ENCODE measurements around the gene GANC. TPM values are rescaled to one million over a fixed set of nuclear protein-coding genes. Genes with fewer than 3 reads are reported as not detected.
A peak's percentile ranks its signal among the peaks of the same experiment; 100 is the strongest.
"Not testable (repeated sequence)": the region's sequence is repeated elsewhere in the genome, so short reads cannot be mapped to it uniquely, and the experiment has no call there.

The GANC gene
- total RNA-seq, 2 experiments from 2014 or later: 28.3 to 32.1 TPM

- POLR2A ChIA-PET: interaction anchor here (0.6 kb wide), 1 partner anchor 216 kb away, joined by 3 read pairs; no protein-coding TSS in a partner anchor
- H3K4me1 Mint-ChIP-seq: no peaks in the 10 kb centered on the region
- peaks cover 24% of the 10 kb centered on the region for H3K36me3 Mint-ChIP-seq (ENCODE audit: low read depth)
- no peak overlapping the region for H3K27ac Mint-ChIP-seq
- CTCF ChIA-PET: interaction anchor here (0.8 to 1.3 kb wide), 2 partner anchors 7 to 42 kb away, joined by 3 read pairs; no protein-coding TSS in a partner anchor
- no peaks in the 10 kb centered on the region for H3K27me3 Mint-ChIP-seq
- no peak for DNase-seq
- H3K9me3 Mint-ChIP-seq: peaks cover 17% of the 10 kb centered on the region
- H3K4me3 Mint-ChIP-seq: no peak overlapping the region
Observed at GRCh38 chr15:42332331-42332730, 59.3 kb downstream of the GANC start.

GRCh38 chr15:42335074-42335473, 62.1 kb downstream of the GANC start:
- no peak for DNase-seq
- POLR2A ChIA-PET: no interaction called here
- no peaks in the 10 kb centered on the region for H3K4me1 Mint-ChIP-seq
- no peak overlapping the region for H3K4me3 Mint-ChIP-seq
- peaks cover 17% of the 10 kb centered on the region for H3K9me3 Mint-ChIP-seq
- peaks cover 22% of the 10 kb centered on the region for H3K36me3 Mint-ChIP-seq (ENCODE audit: low read depth)
- no peak overlapping the region for H3K27ac Mint-ChIP-seq
- H3K27me3 Mint-ChIP-seq: no peaks in the 10 kb centered on the region
- CTCF ChIA-PET: interaction anchor here (1.0 kb wide), 1 partner anchor 9 kb away, joined by 3 read pairs; no protein-coding TSS in a partner anchor

DNA sequence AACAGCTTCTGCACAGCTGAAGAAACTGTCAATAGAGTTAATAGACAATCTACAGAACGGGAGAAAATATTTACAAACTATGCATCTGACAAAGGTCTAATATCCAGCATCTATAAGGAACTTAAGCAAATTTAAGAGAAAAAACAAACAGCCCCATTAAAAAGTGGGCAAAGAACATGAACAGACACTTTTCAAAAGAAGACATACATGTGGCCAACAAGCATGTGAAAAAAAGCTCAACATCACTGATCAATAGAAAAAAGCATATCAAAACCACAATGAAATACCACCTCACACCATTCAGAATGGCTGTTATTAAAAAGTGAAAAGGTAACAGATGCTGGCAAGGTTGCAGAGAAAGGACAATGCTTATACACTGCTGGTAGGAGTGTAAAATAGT, 63.6 kb downstream of the GANC start:
- CTCF ChIA-PET: not testable (repeated sequence)

GRCh38 chr15:42337104-42337503, 64.1 kb downstream of the GANC start:
- H3K27me3 Mint-ChIP-seq, H3K4me3 Mint-ChIP-seq, CTCF ChIA-PET, POLR2A ChIA-PET, H3K4me1 Mint-ChIP-seq, H3K27ac Mint-ChIP-seq, DNase-seq: not testable (repeated sequence)
- Mint-ChIP-seq H3K36me3 (ENCODE audit: low read depth) (peaks cover 18% of the 10 kb centered on the region), H3K9me3 (peaks cover 17% of the 10 kb centered on the region)

More for the DNA sequence above, 63.6 kb downstream of the GANC start:
- H3K27ac Mint-ChIP-seq, POLR2A ChIA-PET, DNase-seq, H3K4me3 Mint-ChIP-seq, H3K27me3 Mint-ChIP-seq, H3K4me1 Mint-ChIP-seq: not testable (repeated sequence)
- peaks cover 18% of the 10 kb centered on the region for H3K36me3 Mint-ChIP-seq (ENCODE audit: low read depth)
- peaks cover 17% of the 10 kb centered on the region for H3K9me3 Mint-ChIP-seq

- POLR2A ChIA-PET: no interaction called here
- Mint-ChIP-seq H3K27ac (no peak overlapping the region), H3K27me3 (no peaks in the 10 kb centered on the region), H3K36me3 (ENCODE audit: low read depth) (peaks cover 15% of the 10 kb centered on the region), H3K9me3 (peaks cover 17% of the 10 kb centered on the region), H3K4me1 (no peaks in the 10 kb centered on the region), H3K4me3 (no peak overlapping the region)
- CTCF ChIA-PET: no interaction called here
- no peak for DNase-seq
Observed at GRCh38 chr15:42338500-42338899, 65.5 kb downstream of the GANC start.

DNA sequence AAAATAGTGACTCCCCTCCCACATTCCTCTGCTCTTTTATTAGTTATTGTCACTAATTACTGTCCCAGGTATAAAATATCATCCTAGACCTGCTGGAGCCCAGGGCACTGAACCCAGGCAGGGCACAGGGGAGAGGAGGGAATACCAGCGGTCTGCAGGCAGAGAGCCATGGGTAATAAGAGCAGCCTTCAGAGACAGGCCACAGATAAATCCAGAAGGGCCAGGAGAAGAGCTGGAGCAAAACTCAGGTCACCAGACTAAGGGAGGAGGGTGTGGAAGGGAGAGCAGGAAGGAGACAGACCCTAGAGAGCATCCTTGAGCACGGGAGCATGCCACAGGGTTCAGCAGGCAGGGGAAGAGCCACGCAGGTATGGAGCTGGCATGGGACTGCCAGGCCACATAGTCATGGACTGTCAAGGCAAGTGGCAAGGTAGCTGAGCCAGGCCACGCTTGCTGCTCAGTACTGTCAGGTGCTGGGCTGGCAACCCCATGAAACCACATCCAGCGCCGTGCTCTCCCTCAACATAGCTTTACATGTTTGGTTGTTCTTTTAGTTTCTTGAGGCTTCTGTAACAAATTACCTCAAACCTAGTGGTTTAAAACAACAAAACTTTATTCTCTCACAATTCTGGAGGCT, 70.7 kb downstream of the GANC start:
- H3K36me3 Mint-ChIP-seq (ENCODE audit: low read depth): peaks cover 20% of the 10 kb centered on the region
- H3K4me3 Mint-ChIP-seq: no peak overlapping the region
- peak overlapping the region; percentile 63 for H3K27ac Mint-ChIP-seq
- ChIA-PET CTCF (no interaction called here), POLR2A (no interaction called here)
- H3K27me3 Mint-ChIP-seq: no peaks in the 10 kb centered on the region
- DNase-seq: no peak
- peaks cover 10% of the 10 kb centered on the region for H3K4me1 Mint-ChIP-seq
- no peaks in the 10 kb centered on the region for H3K9me3 Mint-ChIP-seq

- peaks cover 10% of the 10 kb centered on the region for H3K4me1 Mint-ChIP-seq
- no peak overlapping the region for H3K4me3 Mint-ChIP-seq
- no peak overlapping the region for H3K27ac Mint-ChIP-seq
- no peak for DNase-seq
- H3K27me3 Mint-ChIP-seq: no peaks in the 10 kb centered on the region
- peaks cover 23% of the 10 kb centered on the region for H3K36me3 Mint-ChIP-seq (ENCODE audit: low read depth)
- ChIA-PET POLR2A (no interaction called here), CTCF (no interaction called here)
- H3K9me3 Mint-ChIP-seq: no peaks in the 10 kb centered on the region
Observed at GRCh38 chr15:42344763-42345162, 71.8 kb downstream of the GANC start.

DNA sequence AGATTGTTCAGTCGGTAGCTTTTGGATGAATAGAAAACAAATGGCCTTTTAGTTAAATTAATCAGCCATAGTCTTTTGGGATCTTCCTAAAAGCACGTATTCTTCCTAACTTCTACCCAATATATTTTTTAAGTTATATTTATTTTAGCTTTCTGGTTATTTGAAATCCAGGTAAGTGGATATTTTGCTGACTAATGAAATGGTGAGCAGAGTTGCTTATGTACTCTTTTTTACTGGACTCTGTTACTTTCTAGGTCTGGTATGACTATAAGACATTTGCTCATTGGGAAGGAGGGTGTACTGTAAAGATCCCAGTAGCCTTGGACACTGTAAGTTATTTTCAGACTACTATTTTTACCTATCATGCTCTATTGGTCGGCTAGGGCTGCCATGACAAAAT, 72.5 kb downstream of the GANC start:
- Mint-ChIP-seq H3K4me1 (peaks cover 10% of the 10 kb centered on the region), H3K36me3 (ENCODE audit: low read depth) (peaks cover 24% of the 10 kb centered on the region), H3K27me3 (no peaks in the 10 kb centered on the region), H3K4me3 (no peak overlapping the region), H3K9me3 (no peaks in the 10 kb centered on the region), H3K27ac (no peak overlapping the region)
- POLR2A ChIA-PET: no interaction called here
- CTCF ChIA-PET: no interaction called here
- DNase-seq: no peak

DNA sequence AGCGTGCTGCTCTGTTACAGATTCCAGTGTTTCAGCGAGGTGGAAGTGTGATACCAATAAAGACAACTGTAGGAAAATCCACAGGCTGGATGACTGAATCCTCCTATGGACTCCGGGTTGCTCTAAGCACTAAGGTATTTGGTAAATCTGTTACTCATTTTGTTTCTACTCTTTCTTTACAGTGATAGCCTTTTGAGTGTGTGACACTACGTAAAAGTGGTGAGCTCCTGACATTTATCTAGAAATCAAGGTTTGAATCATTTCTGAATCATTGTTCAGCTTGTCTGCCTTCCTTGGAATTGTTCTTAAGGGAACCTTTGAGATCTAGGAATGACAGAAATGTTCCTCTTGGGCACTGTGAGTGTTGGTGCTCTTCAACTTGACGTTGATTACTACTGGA, 75.1 kb downstream of the GANC start:
- no peak for DNase-seq
- H3K4me1 Mint-ChIP-seq: peaks cover 10% of the 10 kb centered on the region
- H3K4me3 Mint-ChIP-seq: no peak overlapping the region
- H3K36me3 Mint-ChIP-seq (ENCODE audit: low read depth): peaks cover 33% of the 10 kb centered on the region
- no peaks in the 10 kb centered on the region for H3K9me3 Mint-ChIP-seq
- no peak overlapping the region for H3K27ac Mint-ChIP-seq
- POLR2A ChIA-PET: no interaction called here
- H3K27me3 Mint-ChIP-seq: no peaks in the 10 kb centered on the region
- CTCF ChIA-PET: no interaction called here

- no peaks in the 10 kb centered on the region for H3K27me3 Mint-ChIP-seq
- POLR2A ChIA-PET: no interaction called here
Observed at GRCh38 chr15:42349186-42349585, 76.2 kb downstream of the GANC start.

GRCh38 chr15:42352401-42352800, 79.4 kb downstream of the GANC start:
- Mint-ChIP-seq H3K9me3 (no peaks in the 10 kb centered on the region), H3K27ac (no peak overlapping the region), H3K4me3 (no peak overlapping the region), H3K36me3 (ENCODE audit: low read depth) (peaks cover 27% of the 10 kb centered on the region), H3K4me1 (no peaks in the 10 kb centered on the region), H3K27me3 (no peaks in the 10 kb centered on the region)
- DNase-seq: no peak
- CTCF ChIA-PET: no interaction called here
- POLR2A ChIA-PET: no interaction called here

More at GRCh38 chr15:42349186-42349585, 76.2 kb downstream of the GANC start:
- H3K4me1 Mint-ChIP-seq: peaks cover 10% of the 10 kb centered on the region
- no peak overlapping the region for H3K4me3 Mint-ChIP-seq
- H3K36me3 Mint-ChIP-seq (ENCODE audit: low read depth): peaks cover 38% of the 10 kb centered on the region
- CTCF ChIA-PET: no interaction called here
- H3K9me3 Mint-ChIP-seq: no peaks in the 10 kb centered on the region
- no peak for DNase-seq
- H3K27ac Mint-ChIP-seq: no peak overlapping the region

DNA sequence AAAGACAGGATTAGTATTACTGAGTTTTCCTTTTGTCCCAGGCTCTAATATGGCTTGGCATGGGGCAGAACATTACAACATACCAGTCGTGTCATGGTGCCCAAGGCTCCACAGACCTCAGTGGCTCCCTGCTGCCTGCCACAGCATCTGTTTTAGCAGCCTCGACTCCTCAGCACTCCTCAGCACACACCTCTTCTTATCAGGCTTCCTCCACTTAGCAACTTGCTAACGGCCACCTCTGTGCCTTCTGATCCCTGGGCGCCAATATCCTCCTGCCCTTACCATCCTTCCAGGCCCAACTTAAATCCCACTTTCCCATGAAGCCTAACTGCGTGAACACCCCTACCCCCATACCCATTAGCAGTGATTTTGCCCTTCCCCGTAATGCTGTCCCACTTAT, 80.1 kb downstream of the GANC start:
- Mint-ChIP-seq H3K4me3 (no peak overlapping the region), H3K4me1 (no peaks in the 10 kb centered on the region), H3K36me3 (ENCODE audit: low read depth) (peaks cover 27% of the 10 kb centered on the region), H3K27me3 (no peaks in the 10 kb centered on the region), H3K27ac (no peak overlapping the region), H3K9me3 (no peaks in the 10 kb centered on the region)
- ChIA-PET POLR2A (no interaction called here), CTCF (interaction anchor here (0.9 kb wide), 1 partner anchor 39 kb away, joined by 3 read pairs; no protein-coding TSS in a partner anchor)
- no peak for DNase-seq

DNA sequence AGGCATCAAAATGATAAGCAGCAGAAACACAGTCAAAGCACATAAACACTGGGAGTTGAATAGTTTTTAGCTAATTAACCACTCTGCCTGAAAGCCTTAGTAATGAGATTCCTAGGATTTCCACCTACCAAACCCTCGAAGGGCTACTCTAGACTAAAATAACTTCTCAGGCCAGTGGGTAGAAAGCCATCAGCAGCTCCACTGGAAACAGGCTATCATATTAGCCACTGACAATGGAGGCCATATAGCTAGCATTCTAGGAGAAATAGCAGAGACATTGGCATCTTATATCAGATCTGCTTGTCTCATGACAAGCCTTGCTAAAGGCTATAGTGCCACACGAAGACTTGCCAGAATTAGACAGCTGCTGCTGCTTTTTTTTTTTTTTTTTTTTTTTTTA, 81.8 kb downstream of the GANC start:
- POLR2A ChIA-PET: no interaction called here
- H3K9me3 Mint-ChIP-seq: no peaks in the 10 kb centered on the region
- no peaks in the 10 kb centered on the region for H3K4me1 Mint-ChIP-seq
- H3K4me3 Mint-ChIP-seq: no peak overlapping the region
- H3K36me3 Mint-ChIP-seq (ENCODE audit: low read depth): peaks cover 20% of the 10 kb centered on the region
- no peak overlapping the region for H3K27ac Mint-ChIP-seq
- CTCF ChIA-PET: no interaction called here
- DNase-seq: no peak
- no peaks in the 10 kb centered on the region for H3K27me3 Mint-ChIP-seq

DNA sequence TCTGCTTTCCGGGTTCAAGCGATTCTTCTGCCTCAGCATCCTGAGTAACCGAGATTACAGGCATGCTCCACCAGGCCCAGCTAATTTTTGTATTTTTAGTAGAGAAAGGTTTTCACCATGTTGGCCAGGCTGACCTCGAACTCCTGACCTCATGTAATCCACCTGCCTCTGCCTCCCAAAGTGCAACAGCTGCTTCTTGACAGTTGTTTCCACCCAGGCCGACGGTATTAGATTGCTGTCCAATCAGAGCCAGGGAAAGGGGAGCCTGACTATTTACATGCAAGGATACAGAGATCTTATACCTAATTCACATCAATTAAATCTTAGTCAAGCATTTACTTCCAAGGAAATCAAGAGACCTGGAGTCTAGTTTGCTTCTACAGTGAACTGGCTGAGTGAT, 82.3 kb downstream of the GANC start:
- CTCF ChIA-PET: no interaction called here
- Mint-ChIP-seq H3K4me3 (no peak overlapping the region), H3K9me3 (no peaks in the 10 kb centered on the region), H3K27me3 (no peaks in the 10 kb centered on the region), H3K36me3 (ENCODE audit: low read depth) (peaks cover 18% of the 10 kb centered on the region), H3K27ac (no peak overlapping the region), H3K4me1 (no peaks in the 10 kb centered on the region)
- no peak for DNase-seq
- POLR2A ChIA-PET: no interaction called here
